Measurements from ENCODE around the gene EFCAB6. TPM values are rescaled to one million over a fixed set of nuclear protein-coding genes. Genes with fewer than 3 reads are reported as not detected.

Gene EFCAB6

DNA sequence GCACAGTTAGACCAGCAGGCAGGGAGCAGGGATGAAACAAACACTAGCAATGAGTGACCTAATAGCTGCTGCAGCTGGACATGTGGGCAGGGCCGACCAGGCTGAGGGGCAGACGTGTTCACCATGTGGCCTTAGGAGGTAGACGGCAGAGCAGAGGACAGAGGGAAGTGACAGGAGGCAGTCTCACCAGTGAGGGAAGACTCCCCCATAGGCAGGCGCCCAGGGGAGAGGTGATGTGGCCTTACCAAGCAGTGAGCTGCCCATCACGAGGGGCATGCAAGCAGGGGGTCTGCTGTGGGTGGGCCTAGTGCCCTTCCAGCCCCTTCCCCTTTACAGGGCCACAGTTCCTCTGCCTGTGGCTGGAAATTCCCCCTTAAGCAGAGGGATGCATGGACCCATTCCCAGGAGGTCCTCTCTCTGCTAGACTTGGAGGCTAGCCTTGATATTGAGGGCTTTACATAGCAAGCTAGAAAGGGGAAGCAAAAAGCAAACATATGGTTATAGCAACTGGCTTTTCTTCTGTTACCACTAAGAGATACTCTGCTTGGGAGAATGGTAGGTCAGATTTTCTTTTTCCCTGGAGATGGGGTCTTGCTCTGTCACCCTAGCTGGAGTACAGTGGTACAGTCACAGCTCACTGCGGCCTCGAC is 332.7 kb downstream of the EFCAB6 start:
- no peak overlapping the region for H3K14ac ChIP-seq (ENCODE audit: low read length)
- H3K4me1 ChIP-seq (ENCODE audit: control insufficient read depth in 2 of 2, insufficient read depth in 1 of 2, low read depth in 1 of 2, low read length in 2 of 2) = peaks cover 4 to 10% of the 10 kb centered on the region in 2 donors

More for the DNA sequence above, 332.7 kb downstream of the EFCAB6 start:
- Histone ChIP-seq H2BK120ac (ENCODE audit: low read depth, low read length) (no peak overlapping the region), H3K23ac (ENCODE audit: low read depth, low read length, poor library complexity) (no peak overlapping the region), H2BK12ac (ENCODE audit: low read length) (no peak overlapping the region), H4K91ac (ENCODE audit: low read depth, low read length, poor library complexity) (no peak overlapping the region), H3K9me3 (replicated peaks in 1 of 2; ENCODE audit: control insufficient read depth in 2 of 2, insufficient read depth in 1 of 2, low read depth in 1 of 2, low read length in 2 of 2) (no peaks in the 10 kb centered on the region), H2BK5ac (ENCODE audit: low read length) (no peak overlapping the region), H3K9ac (ENCODE audit: low read depth, low read length, poor library complexity) (no peak overlapping the region), H2AFZ (ENCODE audit: low read length) (no peak overlapping the region), H3K4me2 (ENCODE audit: insufficient read depth, low read length, poor library complexity, severe bottlenecking) (no peak overlapping the region), H3K4me3 (ENCODE audit: low read length in 2 of 2) (no peak overlapping the region), H3K27ac (replicated peaks; ENCODE audit: low read length) (no peak overlapping the region), H3K18ac (ENCODE audit: low read length) (no peak overlapping the region), H3K79me1 (ENCODE audit: low read depth, low read length) (peaks cover 4% of the 10 kb centered on the region), H2AK5ac (ENCODE audit: low read depth, low read length) (no peak overlapping the region), H3K36me3 (replicated peaks in 1 of 2; ENCODE audit: control insufficient read depth in 2 of 2, insufficient read depth in 2 of 2, low read length in 2 of 2) (no peaks in the 10 kb centered on the region), H4K8ac (ENCODE audit: low read depth, low read length) (no peak overlapping the region), H3K27me3 (ENCODE audit: control insufficient read depth in 3 of 3, insufficient read depth in 3 of 3, low read depth in 1 of 3, low read length in 3 of 3) (peaks cover 0 to 12% (median 0%) of the 10 kb centered on the region in 3 experiments), H3K4ac (ENCODE audit: low read length) (no peak overlapping the region), H2BK15ac (ENCODE audit: low read length) (no peak overlapping the region)
- DNase-seq (ENCODE audit: low spot score) = no peak
- no CpG with 5 or more reads among the region's 7 CpGs for WGBS, 2 donors (ENCODE audit: extremely low coverage in 2 of 2, insufficient read length in 2 of 2, insufficient replicate concordance in 1 of 2)

Small RNA genes within 50 kb of the gene (small RNA-seq; reads per million reads assigned to genes)
- not detected for gene HMGN2P9 (ENCODE audit: insufficient read depth)

All from neuronal stem cell (in vitro differentiated cells).